HG03469 (cell line): ENCODE data around the gene SCNN1G.
"Not testable (repeated sequence)": the region's sequence is repeated elsewhere in the genome, so short reads cannot be mapped to it uniquely, and the experiment has no call there.

Experiments used
- ATAC-seq: cut with Tn5 transposase; IDR thresholded peaks from one replicate; pipeline ENCODE4 v1.9.1; 2021; ENCODE audit warnings: mild to moderate bottlenecking, moderate library complexity, moderate number of reproducible peaks; ENCODE audit not compliant: unreplicated experiment

The SCNN1G gene

DNA sequence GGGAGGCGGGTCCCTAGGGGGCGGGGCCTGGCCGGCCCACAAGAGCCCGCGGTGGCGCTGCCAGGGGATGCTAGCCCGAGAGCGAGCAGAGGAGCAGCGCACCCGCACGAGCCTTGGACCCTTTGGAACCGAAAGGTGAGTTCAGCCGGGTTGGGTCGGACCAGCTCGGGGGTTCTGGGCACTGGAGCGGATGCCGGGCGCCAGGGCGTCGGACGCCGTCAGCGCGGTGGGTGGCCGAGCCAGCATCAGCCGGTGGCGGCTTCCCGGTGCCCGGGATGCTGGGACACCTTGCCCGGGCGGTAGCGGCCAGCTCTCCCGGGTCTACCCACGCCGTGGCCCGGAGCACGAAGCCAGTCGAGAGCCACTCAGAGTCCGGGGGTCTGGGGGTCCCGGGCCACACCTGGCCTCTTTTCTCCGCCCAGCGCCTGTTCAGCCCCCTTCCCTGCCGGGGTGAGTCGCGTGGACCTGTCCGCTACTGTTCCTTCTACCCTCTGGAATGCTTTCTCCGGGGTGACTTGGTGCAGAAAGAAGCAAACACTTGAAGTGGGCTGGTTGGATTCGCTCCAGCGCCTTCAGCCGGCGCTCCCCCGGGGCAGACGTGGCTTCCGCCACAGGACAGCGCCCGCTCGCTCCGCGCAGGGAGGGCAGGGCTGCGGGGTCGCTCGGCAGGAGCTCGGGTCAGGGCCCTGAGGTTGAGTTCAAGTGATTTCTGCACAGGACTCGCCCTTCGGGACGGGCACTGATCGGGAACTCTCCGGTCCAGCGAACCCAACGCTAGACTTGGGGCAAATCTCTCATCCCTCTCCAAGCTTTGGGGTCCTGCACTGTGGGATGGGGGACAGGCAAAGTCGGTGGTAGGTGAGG, at the start of gene SCNN1G:
TSS of gene SCNN1G (plus strand) at position 67 of the 864 bp plus-strand sequence. CDS start 3,527 bp downstream, outside the sequence.
- no peak for ATAC-seq

DNA sequence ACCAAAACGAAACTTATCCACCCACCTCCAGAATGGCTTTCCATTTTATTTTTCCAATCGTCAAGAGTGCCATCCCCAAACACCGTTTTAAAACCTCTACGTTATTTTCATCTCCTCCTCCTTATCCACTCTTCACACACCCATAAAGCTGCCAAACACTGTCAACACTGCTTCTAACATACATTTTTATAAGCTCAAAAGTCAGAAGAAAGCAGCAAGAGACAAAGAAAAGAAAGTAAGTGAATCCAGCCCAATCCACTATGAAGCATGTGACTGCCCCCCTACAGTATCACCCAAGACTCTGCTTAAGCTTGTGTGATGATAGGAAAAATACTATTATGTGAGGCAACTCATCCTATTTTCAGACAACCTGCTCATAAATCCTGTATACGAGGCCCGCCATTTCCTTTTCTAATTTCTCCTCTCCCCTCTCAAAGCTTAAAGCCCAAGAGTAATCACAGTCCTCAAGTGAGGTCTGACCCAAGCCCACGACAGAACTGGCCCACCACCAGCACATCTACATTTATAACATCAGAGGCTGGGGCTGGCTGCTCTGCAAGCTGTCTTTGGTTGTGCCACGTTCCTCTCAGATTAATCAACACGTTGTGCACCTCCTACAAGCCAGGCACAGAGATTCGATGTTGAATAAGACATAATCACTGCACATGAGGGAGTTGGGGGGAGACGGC, 49.6 kb upstream of the SCNN1G start:
- ATAC-seq: no peak

- ATAC-seq: no peak
Measured at GRCh38 chr16:23134274-23134673, 48.3 kb upstream of the SCNN1G start.

DNA sequence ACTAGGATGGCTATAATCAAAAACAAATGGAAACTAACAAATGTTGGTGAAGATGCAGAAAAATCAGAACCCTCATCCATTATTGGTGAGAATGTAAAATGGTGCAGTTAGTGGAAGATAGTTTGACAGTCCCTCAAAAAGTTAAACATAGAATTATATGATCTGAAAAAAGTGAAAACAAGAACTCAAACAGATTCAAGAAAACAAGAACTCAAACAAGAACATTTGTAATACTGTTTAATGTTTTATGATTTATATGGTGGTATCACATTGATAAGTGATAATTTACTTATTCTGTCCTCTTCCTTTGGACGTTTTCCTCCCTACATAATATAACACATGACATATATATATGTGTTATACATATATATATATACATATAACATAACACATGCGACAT, 45.3 kb upstream of the SCNN1G start:
- no peak for ATAC-seq

DNA sequence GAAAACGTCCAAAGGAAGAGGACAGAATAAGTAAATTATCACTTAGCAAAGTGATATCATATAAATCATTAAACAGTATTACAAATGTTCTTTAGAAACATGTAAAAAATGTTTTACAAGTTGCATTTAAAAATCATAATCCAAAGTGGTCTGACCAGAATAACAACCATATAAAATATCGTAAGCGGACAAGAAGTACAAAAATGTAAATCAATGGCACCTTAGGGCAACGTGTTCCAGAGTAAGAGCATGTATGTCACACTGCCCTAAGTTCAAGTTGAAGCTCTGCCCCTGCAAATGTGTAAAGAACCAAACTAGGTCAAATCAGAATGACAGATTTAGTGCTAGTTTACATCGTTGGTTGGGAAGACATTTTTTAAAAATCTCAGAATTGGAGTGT, 44.7 kb upstream of the SCNN1G start:
- ATAC-seq: no peak

GRCh38 chr16:23140107-23140506, 42.4 kb upstream of the SCNN1G start:
- ATAC-seq: no peak

DNA sequence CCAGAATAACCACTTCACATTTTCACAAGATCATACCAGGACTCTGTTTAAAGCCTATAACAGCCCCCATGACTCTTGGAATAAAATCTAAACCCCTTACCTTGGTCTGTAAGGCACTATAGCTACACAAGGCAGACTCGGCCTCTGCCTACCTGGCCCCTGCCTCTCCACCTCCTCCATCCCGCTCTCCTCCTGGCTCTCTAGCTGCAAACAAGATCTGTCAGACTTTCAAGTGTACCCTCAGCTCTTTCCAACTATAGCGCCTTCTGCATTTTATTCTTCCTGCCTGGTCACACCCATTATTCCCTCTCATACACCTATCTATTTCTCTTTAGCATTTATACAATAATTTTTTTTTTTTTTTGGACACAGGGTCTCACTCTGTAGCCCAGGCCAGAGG, 41.5 kb upstream of the SCNN1G start:
- ATAC-seq: no peak

DNA sequence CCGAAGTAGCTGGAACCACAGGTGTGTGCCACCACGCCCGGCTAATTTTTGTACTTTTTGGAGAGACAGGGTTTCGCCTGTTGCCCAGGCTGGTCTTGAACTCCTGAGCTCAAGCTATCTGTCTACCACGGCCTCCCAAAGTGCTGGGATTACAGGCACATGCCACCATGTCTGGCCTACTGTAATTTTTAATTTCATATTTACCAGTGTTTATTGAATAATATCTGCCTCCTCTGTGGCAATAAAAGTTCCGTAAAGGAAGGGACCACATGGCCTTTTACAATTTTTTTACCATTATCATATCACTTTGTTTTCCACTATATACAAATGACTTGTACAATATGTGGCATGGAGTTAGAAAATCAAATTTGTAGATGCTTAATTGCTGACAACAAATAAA, 41.0 kb upstream of the SCNN1G start:
- ATAC-seq: no peak

DNA sequence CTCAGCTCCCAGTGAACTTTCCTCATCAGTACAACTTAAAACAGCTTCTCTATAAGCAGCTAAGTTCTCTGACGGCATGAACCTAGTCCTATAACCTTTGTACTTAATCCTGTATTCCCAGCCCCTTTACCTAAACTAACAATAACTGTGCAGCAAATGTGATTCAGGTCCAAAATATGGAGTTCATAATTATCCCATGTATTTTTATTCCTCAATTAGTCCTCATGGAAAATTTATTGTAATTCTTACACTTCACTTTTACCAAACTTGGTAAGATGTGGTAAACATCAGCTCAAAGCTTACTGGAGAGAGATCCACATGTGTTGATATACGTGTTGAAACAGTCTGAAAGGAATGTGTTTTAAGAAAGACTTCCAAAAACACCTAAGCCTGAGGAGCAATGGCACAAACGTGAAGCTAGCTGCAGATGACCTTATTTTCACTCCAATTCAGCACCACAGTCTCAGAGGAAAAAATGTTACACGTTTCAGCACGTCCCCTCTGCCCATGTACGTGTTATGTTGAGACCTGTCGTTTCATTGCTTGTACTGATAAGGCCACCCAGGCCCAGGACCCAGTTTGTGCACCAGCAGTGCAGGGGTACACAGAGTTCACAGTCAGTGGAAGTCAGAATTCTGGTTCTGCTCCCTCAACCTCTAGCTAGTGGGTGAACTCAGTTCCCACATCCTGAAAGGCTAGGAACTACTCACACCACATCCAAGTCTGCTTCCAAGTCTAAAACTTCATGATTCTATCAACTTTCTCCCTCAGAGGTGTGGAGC, 40.4 kb upstream of the SCNN1G start:
- ATAC-seq: no peak

GRCh38 chr16:23143391-23143790, 39.2 kb upstream of the SCNN1G start:
- ATAC-seq: no peak

DNA sequence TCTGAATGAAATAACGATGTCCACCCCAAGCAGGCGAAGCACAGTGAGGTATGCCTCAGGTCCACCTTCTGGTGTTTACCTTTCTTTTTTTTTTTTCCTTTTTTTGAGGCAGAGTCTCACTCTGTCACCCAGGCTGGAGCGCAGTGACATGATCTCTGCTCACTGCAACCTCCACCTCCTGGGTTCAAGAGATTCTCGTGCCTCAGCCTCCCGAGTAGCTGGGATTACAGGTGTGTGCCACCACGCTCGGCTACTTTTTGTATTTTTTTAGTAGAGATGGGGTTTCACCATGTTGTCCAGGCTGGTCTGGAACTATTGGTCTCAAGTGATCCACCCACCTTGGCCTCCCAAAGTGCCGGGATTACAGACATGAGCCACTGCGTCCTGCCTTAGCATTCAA, 38.2 kb upstream of the SCNN1G start:
- ATAC-seq: not testable (repeated sequence)

DNA sequence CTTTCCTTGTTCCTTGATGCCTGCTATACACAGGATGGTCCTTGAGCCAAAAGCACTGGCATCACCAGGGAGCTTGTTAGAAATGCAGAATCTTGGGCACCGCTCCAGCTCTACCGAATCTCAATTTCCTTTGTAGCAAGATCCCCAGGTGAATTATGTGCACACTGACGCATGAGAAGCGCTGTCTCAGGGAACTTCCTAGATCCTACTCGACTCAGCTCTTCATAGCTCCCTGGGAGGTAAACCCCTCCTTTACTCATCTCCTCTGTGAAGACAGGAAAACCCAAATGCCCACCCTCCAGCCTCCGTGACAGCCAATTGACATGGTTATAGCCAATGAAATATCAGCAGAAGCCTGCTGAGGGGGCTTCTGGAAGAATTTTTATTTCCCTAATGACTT, 37.4 kb upstream of the SCNN1G start:
- ATAC-seq: no peak

GRCh38 chr16:23145608-23146007, 36.9 kb upstream of the SCNN1G start:
- no peak for ATAC-seq

- no peak for ATAC-seq
Measured at GRCh38 chr16:23146877-23147601, 35.5 kb upstream of the SCNN1G start.

GRCh38 chr16:23147666-23148065, 34.9 kb upstream of the SCNN1G start:
- no peak for ATAC-seq

DNA sequence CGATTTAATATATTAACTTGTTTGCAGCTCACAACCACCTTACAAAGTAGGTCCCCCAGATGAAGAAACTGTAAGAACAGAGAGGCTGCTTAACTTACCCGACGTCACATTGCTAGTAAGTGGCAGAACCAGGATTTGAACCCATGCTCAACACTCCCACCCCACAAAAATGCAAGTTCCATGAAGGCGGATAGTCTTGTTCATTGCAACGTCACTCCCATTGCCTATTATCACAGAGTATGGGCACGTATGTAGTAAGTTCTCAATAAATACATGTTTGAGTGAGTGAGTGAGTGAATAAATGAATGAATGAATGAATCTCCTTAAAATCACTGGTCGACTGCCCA, 34.4 kb upstream of the SCNN1G start:
- no peak for ATAC-seq

- peak; percentile 16 for ATAC-seq
Measured at GRCh38 chr16:23148513-23149266, 33.9 kb upstream of the SCNN1G start.

GRCh38 chr16:23149267-23149992, 33.1 kb upstream of the SCNN1G start, which contains the start of gene USP31:
Gene USP31, minus strand, starts transcription at chr16:23149452. Its CDS starts 182 bp downstream, at chr16:23149270.
- peak; percentile 87 for ATAC-seq

- ATAC-seq: no peak
Measured at GRCh38 chr16:23149993-23150364, 32.6 kb upstream of the SCNN1G start.
